EH (cell line): ENCODE results near the gene ZNF670.

Source experiments
- DNase-seq: peaks from one replicate; pipeline ENCODE4 v3.0.0-alpha.2; 2015; ENCODE audit warnings: low read depth

Gene ZNF670

DNA sequence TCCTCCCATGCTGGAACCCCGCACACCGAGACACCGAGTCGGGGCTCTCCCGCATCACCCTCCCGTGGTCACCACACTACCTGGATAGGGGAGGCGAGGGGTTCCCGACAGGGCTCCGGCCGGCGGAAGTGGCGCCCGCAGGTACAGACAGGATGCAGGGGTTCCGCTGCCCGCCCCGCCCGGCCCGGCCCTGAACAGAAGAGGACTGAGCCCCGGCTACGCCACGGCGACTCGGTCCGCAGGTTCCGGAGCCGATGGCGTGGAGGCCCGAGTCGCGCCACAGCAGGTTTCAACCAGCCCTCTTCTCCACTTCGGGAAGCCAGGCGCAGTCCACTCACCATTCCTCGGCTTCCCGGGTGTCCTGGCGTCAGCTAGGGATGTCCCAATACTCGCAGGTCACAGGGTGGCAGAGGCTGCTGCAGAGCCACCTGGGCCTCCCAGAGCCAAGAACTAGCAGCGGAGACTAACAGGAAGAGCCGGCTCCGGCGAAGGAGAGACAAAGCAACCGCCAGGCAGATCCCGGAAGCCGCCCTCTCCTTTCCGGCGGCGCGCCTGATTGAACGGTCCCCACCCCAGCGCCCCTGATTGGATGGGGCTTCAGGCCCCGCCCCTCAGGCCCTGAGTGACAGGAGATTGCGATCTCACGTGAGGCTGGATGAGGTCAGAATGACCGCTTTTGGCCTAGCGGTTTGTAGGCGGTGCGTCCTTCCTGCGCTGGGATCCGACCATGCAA is 25.4 kb upstream of the ZNF670 start, which contains the start of gene ZNF669:
Gene ZNF669 (minus strand): TSS at position 498 of the 733 bp plus-strand sequence. CDS start 157 bp downstream, at position 341.
- DNase-seq, result peak; percentile 96

DNA sequence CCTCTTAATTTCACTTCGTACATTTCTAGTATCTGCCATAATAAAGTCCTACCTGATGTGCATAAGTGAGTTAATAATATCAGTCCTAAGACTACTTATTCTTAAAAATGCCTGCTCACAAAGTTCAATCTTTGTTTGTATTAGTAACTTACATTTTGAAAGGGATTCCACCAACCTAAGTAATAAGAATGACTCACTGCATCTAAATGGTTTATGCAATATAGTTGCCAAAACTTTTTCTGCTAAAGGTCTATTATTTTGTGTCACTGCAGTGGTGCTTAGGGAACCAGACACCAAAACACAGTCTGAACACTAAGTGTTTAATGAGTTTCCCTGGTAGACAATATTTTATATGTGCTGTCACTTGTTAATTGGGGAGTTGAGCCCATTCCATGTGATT is 23.8 kb upstream of the ZNF670 start:
- peak; percentile 45 for DNase-seq

GRCh38 chr1:247100676-247101279 is 22.2 kb upstream of the ZNF670 start:
- no peak for DNase-seq

GRCh38 chr1:247096958-247097357 is 18.3 kb upstream of the ZNF670 start:
- no peak for DNase-seq

GRCh38 chr1:247096544-247096943 is 17.9 kb upstream of the ZNF670 start:
- no peak for DNase-seq

- no peak for DNase-seq
These were observed 17.5 kb upstream of the ZNF670 start for GRCh38 chr1:247096112-247096511.

DNA sequence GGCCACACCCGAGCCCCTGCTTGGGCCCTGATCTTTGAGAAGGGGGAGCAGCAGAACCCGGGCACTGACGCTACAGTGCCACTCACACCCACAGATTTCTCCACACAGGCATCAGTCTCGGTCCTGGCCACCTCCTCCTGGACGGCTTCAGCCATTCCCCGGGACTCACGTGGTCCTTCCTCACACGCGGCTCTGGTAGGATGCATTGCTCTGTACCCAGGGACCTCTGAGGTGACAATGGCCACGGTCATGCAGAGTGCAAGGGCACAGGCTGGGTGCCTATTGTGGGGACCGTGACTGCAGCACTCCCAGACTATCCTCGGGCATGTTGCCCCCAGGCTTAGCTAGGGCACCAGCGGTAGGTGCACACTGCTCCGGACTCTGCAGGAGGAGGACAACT is 11.8 kb upstream of the ZNF670 start:
- no peak for DNase-seq

DNA sequence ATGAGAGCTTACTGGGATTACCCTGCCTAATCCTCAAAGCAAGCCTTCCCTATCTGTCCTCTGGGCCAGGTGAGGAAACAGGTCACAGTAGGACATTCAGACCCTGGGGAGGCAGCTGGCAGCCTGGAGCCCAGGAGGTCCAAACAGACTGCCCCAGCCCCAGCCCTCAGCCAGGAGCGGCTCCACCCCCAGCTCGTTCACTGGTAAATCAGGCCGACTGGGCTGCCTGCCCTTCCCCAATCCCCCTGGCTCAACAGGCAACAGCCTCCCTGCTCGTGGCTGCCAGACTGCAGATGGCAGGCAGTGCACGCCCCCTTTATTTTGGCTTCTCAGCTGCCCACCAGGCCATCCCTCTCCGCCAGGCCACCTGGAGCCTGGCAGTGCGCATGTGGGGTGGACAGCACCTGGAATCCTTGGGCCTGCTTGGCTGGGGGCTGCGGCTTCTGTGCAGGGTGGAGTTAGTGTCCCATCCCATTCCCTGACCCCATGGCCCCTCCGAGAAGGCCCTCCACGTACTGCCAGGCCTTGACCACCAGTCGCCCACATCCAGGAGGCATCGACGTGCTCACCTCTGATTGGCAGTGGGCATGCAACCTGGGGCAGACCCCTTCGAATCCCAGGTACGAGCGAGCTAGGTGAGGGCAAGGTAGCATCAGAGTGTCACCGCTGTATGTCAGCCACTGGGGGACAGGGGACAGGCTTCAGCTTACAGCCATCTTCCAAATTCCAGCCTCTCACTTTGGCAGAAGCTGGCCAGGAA is 11.2 kb upstream of the ZNF670 start:
- no peak for DNase-seq

DNA sequence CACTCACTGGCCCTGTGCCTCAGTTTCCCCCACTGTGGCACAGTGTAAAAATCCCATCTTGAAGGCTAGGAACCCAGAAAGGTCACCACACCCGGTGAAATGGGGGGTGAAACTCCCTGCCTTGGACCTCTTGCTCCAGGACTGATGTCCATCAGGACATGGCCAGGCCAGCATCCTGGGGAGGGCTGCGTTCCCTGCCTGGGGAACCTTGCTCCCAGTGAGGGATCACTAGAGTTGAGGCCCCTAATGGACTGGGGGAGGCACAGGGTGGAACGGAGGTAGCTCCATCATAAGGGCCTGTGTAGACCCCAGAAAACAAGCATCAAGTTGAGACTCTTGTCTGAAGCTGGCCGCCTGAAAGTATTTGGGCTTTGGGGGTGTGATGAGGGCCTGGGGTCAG is 10.4 kb upstream of the ZNF670 start:
- DNase-seq, result no peak

GRCh38 chr1:247087256-247087655 is 8.6 kb upstream of the ZNF670 start:
- DNase-seq, result no peak

DNA sequence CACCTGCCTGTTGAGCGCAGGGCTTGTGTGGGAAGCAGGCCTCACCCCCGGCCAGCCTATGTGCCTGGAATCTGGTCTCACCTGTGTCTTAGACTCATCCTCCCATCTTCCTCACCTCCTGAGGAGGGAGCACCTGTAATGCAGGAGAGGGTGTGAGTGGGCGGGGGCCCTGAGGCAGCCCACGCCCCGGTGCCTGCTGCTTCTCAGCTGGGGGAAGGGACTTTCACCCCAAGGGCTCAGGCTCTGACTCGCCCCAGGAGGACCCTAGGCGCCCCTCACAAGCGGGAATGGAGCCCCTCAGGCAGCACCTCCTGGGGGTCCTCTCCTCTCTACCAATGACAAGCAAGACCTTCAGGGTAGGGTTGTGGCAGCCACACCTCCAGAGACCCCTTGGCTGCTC is 6.7 kb upstream of the ZNF670 start:
- no peak for DNase-seq

- no peak for DNase-seq
These were observed 6.2 kb upstream of the ZNF670 start for GRCh38 chr1:247084771-247085170.

DNA sequence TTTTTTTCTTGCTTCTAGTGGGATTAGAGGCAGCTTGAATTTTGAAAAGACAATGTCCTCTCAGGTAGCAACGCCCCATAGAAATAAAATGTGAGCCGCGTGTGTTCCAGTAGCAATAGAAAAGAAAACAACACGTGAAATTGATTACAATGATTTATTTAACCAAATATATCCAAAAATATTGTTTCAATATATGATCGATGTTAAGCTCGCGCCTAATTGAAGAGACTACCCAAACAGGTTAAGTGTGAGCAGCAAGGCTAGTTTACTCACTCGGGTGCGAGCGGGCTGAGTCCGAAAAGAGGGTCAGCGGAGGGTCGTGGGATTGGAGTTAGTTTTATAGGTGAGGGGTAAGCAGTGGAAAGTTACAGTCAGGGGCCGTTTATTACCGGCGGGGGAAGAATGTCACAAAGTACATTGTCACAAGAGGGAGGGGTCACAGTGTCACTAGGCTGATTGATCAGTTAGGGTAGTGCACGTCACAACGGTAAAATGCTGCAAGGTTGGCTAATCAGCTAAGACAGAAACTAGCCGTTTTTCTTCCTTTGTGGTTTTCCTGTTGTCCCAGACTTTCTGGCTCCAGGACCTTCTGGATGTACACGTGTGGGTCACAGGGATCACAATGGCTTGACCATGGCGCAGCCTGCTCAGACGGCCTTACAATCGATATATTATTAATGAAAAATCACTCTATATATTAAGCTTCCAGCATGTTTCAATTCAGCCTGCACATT is 697 bp upstream of the ZNF670 start:
- no peak for DNase-seq

DNA sequence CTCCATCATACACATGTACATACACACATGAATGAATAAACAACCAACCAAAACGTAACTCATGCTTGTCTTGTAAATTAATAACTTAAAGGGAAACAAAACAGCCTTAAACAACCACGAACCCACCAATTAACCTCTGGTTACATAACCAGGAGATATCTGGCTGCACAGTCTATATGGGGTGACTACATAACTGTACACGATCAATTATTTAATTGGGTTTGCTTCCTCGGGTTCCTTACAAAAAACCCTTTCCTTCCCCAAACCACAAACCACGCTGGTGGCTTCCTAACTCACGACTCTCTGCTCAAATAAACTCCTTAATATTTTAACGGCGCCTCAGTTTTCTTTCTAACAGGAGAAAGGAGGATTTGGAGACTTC is 744 bp downstream of the ZNF670 start:
- DNase-seq, result peak; percentile 22

DNA sequence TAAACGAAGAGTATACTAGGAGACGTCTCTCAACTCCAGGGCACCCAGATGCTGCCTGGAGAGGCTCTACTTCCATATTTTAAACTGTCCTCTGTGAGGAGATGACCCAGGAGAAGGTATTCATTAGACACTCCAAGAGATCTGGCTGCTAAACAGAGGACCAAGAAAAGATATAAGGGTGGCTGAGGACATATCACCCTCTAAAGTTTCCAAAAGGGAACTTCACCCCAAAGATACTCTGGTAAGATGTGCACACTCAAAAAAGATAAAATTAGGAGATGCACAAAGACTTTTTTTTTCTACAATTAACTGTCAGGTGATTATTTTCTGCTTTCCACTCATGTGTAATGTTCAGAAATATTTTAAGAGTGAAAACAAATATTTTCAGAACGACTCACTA is 1.4 kb downstream of the ZNF670 start:
- DNase-seq, result peak; percentile 22

- no peak for DNase-seq
These were observed 8.0 kb downstream of the ZNF670 start for GRCh38 chr1:247070645-247071044.

DNA sequence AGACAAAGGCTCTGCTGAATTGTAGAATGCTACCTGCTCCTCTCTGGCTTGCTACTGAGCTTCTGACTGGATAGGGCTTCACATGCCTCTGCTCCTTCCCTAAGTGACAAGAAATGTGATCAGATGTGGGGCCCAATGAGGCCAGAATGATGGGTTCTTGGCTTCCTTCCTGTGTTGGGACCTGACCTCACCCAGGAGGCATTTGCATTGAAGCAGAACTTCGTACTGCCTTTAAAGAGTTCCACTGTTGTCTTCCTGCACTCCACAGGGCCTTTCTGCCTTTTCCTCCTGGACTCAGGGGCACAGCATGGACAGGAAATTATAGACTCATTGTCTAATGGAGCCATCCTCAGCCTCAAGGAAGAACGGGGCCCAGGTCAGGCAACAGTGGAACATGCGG is 14.3 kb downstream of the ZNF670 start:
- DNase-seq, result no peak

DNA sequence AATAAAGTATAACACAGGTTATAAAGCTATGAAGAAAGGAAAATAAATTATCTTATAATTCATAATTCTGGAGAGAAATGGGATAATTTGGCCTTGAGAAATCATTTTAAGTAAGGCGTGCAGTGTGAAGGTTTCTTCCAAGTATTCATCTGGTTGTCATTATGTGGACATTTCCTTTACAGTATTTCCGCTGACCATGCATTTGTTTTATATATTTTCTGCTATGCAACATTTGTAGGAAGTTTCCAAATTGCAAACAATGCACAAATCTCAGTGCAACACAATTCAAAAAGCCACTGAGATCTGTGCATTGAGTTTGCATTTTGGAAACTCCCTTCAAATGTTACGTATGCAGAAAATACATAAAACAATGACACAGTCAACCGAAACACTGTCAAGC is 17.8 kb downstream of the ZNF670 start:
- DNase-seq, result no peak

GRCh38 chr1:247056071-247056470 is 22.5 kb downstream of the ZNF670 start:
- DNase-seq, result no peak

DNA sequence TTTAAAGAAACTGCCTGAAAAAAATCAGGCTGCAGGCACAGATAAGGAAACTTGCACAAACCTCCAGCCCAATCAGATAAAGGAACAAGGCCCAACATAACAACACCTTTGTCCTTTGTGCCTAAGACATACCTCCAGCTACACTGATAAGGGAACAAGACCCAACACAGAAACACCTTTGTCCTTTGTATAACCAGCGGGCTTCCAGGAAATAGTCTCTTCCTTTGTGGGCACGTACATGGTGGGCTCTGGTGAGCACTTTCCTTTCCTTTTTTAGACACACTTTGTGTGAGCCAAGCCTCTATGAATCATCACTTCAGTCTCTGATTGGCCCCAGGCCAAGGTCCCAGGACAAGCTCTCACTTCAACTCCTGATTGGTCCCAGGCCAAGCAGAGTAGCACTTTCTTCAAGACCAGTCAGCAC is 23.6 kb downstream of the ZNF670 start:
- peak; percentile 26 for DNase-seq

DNA sequence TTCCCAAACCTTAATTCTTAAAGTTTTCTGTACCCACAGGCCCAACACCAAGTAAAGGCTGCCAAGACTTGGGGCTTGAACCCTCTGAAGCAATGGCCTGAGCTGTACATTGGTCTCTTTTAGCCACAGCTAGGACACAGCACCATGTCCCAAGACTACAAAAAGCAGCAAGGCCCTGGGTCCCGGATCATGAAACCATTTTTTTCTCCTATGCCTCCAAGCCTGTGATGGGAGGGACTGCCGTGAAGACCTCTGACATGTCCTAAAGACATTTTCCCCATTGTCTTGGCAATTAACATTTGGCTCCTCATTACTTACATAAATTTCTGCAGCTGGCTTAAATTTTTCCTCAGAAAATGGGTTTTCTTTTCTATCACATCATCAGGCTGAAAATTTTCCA is 30.9 kb downstream of the ZNF670 start:
- no peak for DNase-seq

DNA sequence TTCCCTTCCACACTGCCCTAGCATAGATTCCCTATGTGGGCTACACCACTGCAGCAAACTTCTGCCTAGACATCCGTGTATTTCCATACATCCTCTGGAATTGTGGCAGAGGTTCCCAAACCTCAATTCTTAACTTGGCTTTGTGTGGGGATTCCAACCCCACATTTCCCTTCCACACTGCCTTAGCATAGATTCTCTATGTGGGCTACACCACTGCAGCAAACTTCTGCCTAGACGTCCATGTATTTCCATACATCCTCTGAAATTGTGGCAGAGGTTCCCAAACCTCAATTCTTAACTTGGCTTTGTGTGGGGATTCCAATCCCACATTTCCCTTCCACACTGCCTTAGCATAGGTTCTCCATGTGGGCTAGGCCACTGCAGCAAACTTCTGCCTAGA is 31.4 kb downstream of the ZNF670 start:
- no peak for DNase-seq
